ENCODE results near the gene SETDB2. TPM values are rescaled to one million over a fixed set of nuclear protein-coding genes. Genes with fewer than 3 reads are reported as not detected.

Gene SETDB2
- total RNA-seq, result 4.4 and 5.8 TPM in 2 replicates

DNA sequence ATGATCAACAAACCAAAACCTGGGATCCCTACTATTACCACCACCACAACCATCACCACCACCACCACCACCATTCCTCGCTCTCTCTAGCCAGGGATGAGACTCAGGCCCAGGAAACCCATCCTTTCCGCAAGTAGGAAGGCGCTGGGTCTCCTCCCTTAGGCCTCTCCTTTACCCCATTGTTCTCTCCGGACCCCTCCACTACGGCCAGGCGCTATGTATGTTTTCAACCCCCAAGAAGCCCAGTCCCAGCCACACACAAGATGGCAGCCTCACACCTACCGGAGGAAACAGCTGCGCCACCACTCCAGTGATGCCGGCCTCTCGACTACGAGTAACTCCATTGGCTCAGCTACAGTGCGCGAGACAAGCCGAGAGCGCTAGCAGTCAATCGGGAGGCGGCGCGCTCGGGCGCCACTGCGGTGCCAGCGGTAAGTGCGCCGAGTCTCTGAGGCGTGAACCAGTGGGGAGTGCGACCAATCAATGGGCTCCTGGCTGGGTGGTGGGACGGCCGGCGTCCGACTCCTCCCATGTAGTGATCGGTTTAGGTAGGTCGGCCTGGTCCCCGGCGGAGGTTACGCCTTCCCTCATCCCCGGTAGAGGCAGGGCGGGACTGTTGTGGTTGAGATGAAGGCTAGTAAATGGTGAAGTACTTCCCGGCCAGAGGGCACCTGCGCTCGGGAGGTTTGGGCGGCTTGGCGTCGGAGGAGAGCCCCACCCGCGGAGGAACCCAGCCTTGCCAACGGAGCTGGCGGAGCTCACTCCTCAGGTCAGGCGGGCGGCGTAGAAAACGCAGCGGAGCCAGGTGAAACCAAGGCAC, at the start of gene SETDB2, which contains the start of gene CAB39L:
Gene SETDB2, plus strand, starts transcription at position 571 of the 820 bp plus-strand sequence. CDS start 7,620 bp downstream, outside the sequence.
Gene CAB39L, minus strand, starts transcription at position 361 of the 820 bp plus-strand sequence. CDS start 61,154 bp downstream, outside the sequence.
- peak; percentile 98 to 100 for DNase-seq (ENCODE audit: low read depth in 2 of 2)

GRCh38 chr13:49395451-49395865, 48.6 kb upstream of the SETDB2 start:
- DNase-seq (ENCODE audit: low read depth in 2 of 2), result no peak

DNA sequence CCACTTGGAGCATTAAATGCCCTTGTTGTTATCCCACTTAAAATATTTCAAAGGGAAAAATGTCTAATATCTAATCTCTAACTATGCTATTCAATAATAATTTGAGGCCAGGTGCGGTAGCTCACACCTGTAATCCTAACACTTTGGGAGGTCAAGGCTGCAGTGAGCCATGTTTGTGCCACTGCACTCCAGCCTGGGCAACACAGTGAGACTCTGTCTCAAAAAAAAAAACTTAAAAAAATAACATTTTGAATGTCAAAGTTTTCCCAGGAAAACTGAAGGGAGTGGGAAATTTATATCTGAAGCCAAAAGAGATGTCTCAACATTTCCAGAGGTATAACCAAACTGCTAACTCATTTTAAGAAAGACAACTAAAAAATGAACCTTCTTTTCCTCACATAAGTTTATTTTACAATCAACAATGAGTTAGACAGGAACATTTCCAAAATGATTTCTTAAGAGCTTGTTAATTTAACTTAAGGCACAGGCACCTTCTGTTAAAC, 48.1 kb upstream of the SETDB2 start:
- DNase-seq (ENCODE audit: low read depth in 2 of 2), result no peak

DNA sequence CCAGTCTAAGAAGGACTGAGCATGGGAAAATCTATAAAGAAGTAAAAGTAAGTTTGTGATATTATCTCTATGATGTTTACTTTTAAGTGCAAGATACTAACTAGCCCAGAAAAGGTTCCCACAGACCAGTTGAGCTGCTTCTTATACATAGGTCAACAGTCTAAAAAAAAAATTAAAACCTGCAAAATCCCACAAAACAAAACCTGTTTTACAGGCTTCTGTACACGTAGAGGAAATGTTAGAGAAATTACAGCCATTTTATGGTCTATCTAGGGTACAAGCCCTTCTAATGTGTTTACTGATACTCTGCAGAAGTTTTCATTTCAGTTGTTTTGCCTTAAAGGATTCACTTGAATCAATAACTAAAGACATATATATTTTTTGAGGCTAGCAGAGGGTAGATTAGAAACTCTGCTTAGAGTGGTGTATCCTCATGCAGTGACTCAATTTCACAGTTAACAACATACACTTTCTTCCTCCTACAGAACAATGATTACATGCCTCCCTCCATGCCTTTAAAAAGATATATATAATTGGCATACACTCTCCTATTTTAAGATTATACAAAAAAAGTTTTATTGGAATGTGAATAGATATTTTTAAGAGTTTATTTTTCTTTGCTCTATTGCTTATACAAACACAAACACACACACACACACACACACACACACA, 44.1 kb upstream of the SETDB2 start:
- DNase-seq (ENCODE audit: low read depth in 2 of 2), result no peak

- DNase-seq (ENCODE audit: low read depth in 2 of 2), result no peak
Measured at GRCh38 chr13:49400755-49401659, 43.1 kb upstream of the SETDB2 start.

DNA sequence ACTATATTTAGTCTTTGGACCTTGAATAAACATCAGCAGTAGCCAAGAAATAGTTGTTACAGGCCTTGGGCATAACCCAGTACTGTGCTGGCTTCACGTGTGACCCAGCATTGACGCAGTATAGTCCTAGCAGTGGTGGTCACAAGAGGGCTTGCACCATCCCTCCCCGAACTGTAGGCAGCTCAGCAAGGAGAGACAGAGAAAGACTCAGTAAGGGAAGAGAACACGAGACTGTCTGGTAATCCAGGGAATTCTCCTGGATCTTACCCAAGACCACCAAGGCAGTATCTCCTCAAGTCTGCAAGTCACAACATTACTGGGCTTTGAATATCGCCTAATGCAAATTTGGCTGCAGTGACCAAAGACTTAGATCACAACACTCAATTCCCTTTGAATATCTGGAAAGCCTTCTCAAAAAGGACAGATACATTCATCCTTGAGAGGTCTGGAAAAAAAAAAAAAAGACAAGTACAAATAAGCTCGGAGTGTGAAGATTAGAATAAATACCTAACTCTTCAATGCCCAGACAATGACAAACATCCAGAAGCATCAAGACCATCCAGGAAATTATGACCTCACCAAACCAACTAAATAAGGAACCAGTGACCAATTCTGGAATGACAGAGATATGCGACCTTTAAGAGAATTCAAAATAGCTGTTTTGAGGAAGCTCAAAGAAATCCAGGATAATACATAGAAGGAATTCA, 39.9 kb upstream of the SETDB2 start:
- no peak for DNase-seq (ENCODE audit: low read depth in 2 of 2)

DNA sequence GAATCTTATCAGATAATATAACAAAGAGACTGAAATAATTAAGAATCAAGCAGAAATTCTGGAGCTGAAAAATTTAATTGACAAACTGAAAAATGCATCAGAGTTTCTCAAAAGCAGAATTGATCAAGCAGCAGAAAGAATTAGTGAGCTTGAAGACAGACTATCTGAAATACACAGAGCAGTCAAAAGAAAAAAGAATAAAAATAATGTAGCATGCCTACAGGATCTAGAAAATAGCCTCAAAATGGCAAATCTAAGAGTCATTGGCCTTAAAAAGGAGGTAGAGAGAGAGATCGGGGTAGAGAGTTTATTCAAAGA, 39.4 kb upstream of the SETDB2 start:
- DNase-seq (ENCODE audit: low read depth in 2 of 2), result no peak

DNA sequence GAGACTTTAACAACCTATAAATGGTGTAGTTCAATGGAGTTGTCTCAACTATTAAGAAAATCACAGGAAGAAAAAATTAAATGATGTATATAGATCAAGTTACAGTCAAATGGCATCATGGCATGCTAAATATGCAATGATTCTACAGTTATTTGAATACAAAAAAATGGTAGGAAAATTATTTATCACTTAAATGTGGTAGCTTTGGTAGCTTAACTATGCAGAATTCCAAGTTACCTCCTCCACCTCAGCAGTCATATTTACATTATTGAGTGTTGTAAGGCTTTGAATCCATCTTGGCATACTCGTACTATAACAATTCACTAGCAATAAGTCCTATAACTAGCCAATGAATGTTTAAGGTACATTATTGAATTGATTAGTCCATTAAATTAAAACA, 37.0 kb upstream of the SETDB2 start:
- no peak for DNase-seq (ENCODE audit: low read depth in 2 of 2)

- DNase-seq (ENCODE audit: low read depth in 2 of 2), result no peak
Measured at GRCh38 chr13:49407936-49408335, 36.1 kb upstream of the SETDB2 start.

GRCh38 chr13:49409008-49409407, 35.1 kb upstream of the SETDB2 start:
- DNase-seq (ENCODE audit: low read depth in 2 of 2), result no peak

GRCh38 chr13:49410006-49410405, 34.1 kb upstream of the SETDB2 start:
- DNase-seq (ENCODE audit: low read depth in 2 of 2), result no peak

GRCh38 chr13:49410477-49410876, 33.6 kb upstream of the SETDB2 start:
- DNase-seq (ENCODE audit: low read depth in 2 of 2), result no peak

DNA sequence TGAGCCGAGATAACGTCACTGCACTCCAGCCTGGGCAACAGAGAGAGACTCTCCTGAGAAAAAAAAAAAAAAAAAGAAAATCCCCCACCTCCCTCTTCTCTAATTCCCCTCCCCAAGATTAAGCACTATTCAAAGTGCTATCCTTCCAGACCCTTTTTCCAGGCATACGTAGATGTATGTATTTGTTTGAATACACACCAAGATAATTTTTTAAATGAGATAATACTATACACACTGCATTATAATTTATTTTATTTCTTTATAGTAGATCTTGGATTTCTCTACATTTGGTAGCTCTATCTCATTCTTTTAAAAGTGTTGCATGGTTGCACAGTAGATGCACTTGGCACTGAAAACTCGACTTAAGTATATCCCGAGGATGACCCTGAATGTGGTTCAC, 32.7 kb upstream of the SETDB2 start:
- DNase-seq (ENCODE audit: low read depth in 2 of 2), result no peak

- DNase-seq (ENCODE audit: low read depth in 2 of 2), result no peak
Measured at GRCh38 chr13:49412749-49413148, 31.3 kb upstream of the SETDB2 start.

GRCh38 chr13:49417161-49417560, 26.9 kb upstream of the SETDB2 start:
- no peak for DNase-seq (ENCODE audit: low read depth in 2 of 2)

DNA sequence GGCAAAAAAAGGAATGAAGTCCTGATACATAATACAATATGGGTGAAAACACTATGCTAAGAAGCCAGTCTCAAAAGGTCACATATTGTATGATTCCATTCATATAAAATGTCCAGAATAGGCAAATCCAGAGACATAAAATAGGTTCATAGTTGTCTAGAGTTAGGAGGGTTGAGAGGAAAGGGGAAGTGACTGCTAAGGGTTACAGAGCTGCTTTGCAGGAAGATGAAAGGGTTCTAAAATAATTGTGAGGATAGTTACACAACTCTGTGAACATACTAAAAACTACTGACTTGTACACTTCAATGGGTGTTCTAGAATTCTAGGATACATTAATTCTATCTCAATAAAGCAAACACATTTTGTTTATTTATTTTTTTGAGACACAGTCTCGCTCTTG, 25.9 kb upstream of the SETDB2 start:
- DNase-seq (ENCODE audit: low read depth in 2 of 2), result no peak

DNA sequence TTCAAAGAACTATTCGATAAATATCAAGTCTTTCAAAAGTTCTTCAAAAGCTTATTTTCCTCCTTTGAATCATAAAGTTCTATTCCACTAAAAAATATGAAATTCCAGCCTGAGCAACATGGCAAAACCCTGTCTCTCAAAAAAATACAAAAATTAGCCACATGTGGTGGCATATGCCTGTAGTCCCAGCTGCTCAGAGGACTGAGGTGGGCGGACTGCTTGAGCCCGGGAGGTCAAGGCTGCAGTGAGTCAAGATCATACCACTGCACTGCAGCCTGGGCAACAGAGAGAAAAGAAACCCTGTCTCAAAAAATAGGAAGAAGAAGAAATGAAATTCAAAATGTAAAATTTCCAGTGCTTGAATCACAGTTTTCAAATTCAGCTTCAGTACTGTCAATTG, 24.8 kb upstream of the SETDB2 start:
- DNase-seq (ENCODE audit: low read depth in 2 of 2), result no peak

DNA sequence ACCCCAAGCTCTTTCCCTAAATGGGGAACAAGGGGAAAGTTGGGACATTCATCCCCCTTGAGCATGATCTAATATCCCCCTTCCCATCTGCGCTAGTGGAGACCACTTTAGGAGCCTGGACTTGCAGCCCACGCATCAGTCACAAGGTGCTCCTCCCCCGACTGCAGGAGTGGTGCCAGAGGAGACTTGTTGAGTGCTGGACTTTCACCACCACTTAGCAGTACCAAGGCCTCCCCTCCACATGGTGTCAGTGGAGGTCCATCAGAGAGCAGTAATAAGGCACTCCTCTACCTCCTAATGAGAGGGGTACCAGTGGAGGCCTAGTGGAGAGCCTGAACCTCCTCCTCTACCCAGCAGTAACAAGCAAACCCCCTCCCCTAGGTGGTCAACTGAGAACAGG, 22.7 kb upstream of the SETDB2 start:
- peak in 1 of 2 donors; percentile 12 for DNase-seq (ENCODE audit: low read depth in 2 of 2)

DNA sequence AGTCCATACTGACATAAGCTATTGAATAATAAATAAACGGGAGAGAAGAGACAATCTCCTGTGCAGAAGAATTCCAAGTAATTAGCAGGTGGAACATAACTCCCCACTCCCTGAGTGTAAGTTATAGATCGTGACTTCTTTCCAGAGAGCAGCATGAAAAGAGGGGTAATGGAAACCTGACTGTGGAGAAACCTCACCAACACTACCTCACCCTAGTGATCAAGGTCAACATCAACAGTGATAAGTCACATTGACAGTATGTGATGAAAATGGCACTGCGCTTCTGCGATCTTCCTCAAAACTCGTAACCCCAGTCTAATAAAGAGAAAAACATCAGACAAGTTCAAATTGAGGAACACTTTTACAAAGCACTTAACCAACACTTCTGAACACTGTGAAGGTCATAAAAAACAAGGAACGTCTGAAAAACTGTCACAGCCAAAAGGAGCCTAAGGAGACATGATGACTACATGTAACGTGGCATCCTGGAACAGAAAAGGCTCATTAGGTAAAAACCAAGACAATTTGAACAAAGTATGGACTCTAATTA, 20.0 kb upstream of the SETDB2 start:
- DNase-seq (ENCODE audit: low read depth in 2 of 2), result no peak

GRCh38 chr13:49428041-49428763, 15.9 kb upstream of the SETDB2 start:
- DNase-seq (ENCODE audit: low read depth in 2 of 2), result no peak
